ENCODE data around the gene KSR2. TPM values are rescaled to one million over a fixed set of nuclear protein-coding genes. Genes with fewer than 3 reads are reported as not detected.
A peak's percentile ranks its signal among the peaks of the same experiment; 100 is the strongest.

The KSR2 gene
- total RNA-seq, 1 donor from 2014 or later, result 0.25 TPM

- H3K9me3 ChIP-seq, result no peaks in the 10 kb centered on the region
- no peak overlapping the region for H3K27ac ChIP-seq
- H3K36me3 ChIP-seq, result no peaks in the 10 kb centered on the region
- intact Hi-C loops (cut with DNase I), result no loop called here
- no peaks in the 10 kb centered on the region for H3K27me3 ChIP-seq
- DNase-seq (ENCODE audit: extremely low spot score in 2 of 2), result no peak
- H3K4me1 ChIP-seq, result no peaks in the 10 kb centered on the region
- TF ChIP-seq POLR2A (IDR thresholded peaks at IDR 0.05) (no peak), CTCF (IDR thresholded peaks at IDR 0.05) (no peak), POLR2AphosphoS5 (IDR thresholded peaks at IDR 0.05; ENCODE audit: insufficient read depth in 1 of 2, low read depth in 1 of 2) (no peak)
- no peak overlapping the region for H3K4me3 ChIP-seq
These were observed 378.4 kb downstream of the KSR2 start for GRCh38 chr12:117590386-117590785.

- H3K36me3 ChIP-seq, result no peaks in the 10 kb centered on the region
- DNase-seq (ENCODE audit: extremely low spot score in 2 of 2), result no peak
- intact Hi-C loops (cut with DNase I), result no loop called here
- no peak overlapping the region for H3K4me3 ChIP-seq
- H3K9me3 ChIP-seq, result no peaks in the 10 kb centered on the region
- H3K4me1 ChIP-seq, result no peaks in the 10 kb centered on the region
- H3K27ac ChIP-seq, result no peak overlapping the region
- H3K27me3 ChIP-seq, result no peaks in the 10 kb centered on the region
- TF ChIP-seq POLR2A (IDR thresholded peaks at IDR 0.05) (no peak), CTCF (IDR thresholded peaks at IDR 0.05) (no peak), POLR2AphosphoS5 (IDR thresholded peaks at IDR 0.05; ENCODE audit: insufficient read depth in 1 of 2, low read depth in 1 of 2) (no peak)
These were observed 379.8 kb downstream of the KSR2 start for GRCh38 chr12:117589021-117589420.

- intact Hi-C loops (cut with DNase I), result no loop called here
- no peak for DNase-seq (ENCODE audit: extremely low spot score in 2 of 2)
- Histone ChIP-seq H3K27me3 (no peaks in the 10 kb centered on the region), H3K27ac (no peak overlapping the region), H3K36me3 (no peaks in the 10 kb centered on the region), H3K9me3 (no peaks in the 10 kb centered on the region), H3K4me3 (no peak overlapping the region), H3K4me1 (peaks cover 6% of the 10 kb centered on the region)
- TF ChIP-seq POLR2A (IDR thresholded peaks at IDR 0.05) (no peak), CTCF (IDR thresholded peaks at IDR 0.05) (peak; percentile 39 to 62 (median 44)), POLR2AphosphoS5 (IDR thresholded peaks at IDR 0.05; ENCODE audit: insufficient read depth in 1 of 2, low read depth in 1 of 2) (no peak)
These were observed 381.0 kb downstream of the KSR2 start for GRCh38 chr12:117587631-117588287.

GRCh38 chr12:117583677-117584225, 385.0 kb downstream of the KSR2 start:
- no peak for DNase-seq (ENCODE audit: extremely low spot score in 2 of 2)
- TF ChIP-seq CTCF (IDR thresholded peaks at IDR 0.05) (no peak), POLR2A (IDR thresholded peaks at IDR 0.05) (no peak), POLR2AphosphoS5 (IDR thresholded peaks at IDR 0.05; ENCODE audit: insufficient read depth in 1 of 2, low read depth in 1 of 2) (no peak)
- Histone ChIP-seq H3K4me3 (peak overlapping the region in 1 of 2 donors; percentile 9), H3K36me3 (no peaks in the 10 kb centered on the region), H3K27ac (no peak overlapping the region), H3K27me3 (no peaks in the 10 kb centered on the region), H3K4me1 (peaks cover 23% of the 10 kb centered on the region), H3K9me3 (no peaks in the 10 kb centered on the region)
- intact Hi-C loops (cut with DNase I), result no loop called here

- intact Hi-C loops (cut with DNase I), result no loop called here
- H3K27me3 ChIP-seq, result no peaks in the 10 kb centered on the region
- H3K4me3 ChIP-seq, result no peak overlapping the region
- no peak overlapping the region for H3K27ac ChIP-seq
- H3K9me3 ChIP-seq, result no peaks in the 10 kb centered on the region
- TF ChIP-seq CTCF (IDR thresholded peaks at IDR 0.05) (no peak), POLR2AphosphoS5 (IDR thresholded peaks at IDR 0.05; ENCODE audit: insufficient read depth in 1 of 2, low read depth in 1 of 2) (no peak), POLR2A (IDR thresholded peaks at IDR 0.05) (no peak)
- no peak for DNase-seq (ENCODE audit: extremely low spot score in 2 of 2)
- peaks cover 23% of the 10 kb centered on the region for H3K4me1 ChIP-seq
- no peaks in the 10 kb centered on the region for H3K36me3 ChIP-seq
These were observed 385.7 kb downstream of the KSR2 start for GRCh38 chr12:117583092-117583491.
